Right lobe of liver (tissue), 4 donors: ENCODE data around the gene CYP2J2.
"Not testable (repeated sequence)": the region's sequence is repeated elsewhere in the genome, so short reads cannot be mapped to it uniquely, and the experiment has no call there.

ENCODE experiments used
- POLR2A ChIP-seq: fragments of 450-650 bp; IDR thresholded peaks from one replicate; pipeline ENCODE4 v1.6.1; 2017; ENCODE audit warnings: antibody characterized with exemption, mild to moderate bottlenecking
- TF ChIP-seq, protein P1 (sequence below), 4 donors: fragments of 200-600 bp in 3 of 4; fragments of 450-650 bp in 1 of 4; IDR thresholded peaks; one replicate each; pipeline versions ENCODE4 v1.5.1 to v1.8.0; 2016 to 2022; ENCODE audit warnings: antibody characterized with exemption in 4 of 4, mild to moderate bottlenecking in 2 of 4
- donor health status: DM: no; HTN: no; CAD: no.
- donor health status: DM: no; HTN: no; CAD: no.
- donor health status: DM: no; HTN: yes; CAD: no.

DNA sequence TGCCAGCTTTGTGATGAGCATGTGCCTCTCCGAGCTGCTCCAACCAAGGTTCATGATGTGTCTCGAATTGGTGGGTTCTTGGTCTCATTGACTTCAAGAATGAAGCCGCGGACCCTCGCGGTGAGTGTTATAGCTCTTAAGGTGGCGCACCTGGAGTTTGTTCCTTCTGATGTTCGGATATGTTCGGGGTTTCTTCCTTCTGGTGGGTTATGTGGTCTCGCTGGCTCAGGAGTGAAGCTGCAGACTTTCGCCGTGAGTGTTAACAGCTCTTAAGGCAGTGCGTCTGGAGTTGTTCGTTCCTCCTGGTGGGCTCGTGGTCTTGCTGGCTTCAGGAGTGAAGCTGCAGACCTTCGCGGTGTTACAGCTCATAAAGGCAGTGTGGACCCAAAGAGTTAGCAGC lies 42.2 kb upstream of the CYP2J2 start:
- TF ChIP-seq, protein P1, sequence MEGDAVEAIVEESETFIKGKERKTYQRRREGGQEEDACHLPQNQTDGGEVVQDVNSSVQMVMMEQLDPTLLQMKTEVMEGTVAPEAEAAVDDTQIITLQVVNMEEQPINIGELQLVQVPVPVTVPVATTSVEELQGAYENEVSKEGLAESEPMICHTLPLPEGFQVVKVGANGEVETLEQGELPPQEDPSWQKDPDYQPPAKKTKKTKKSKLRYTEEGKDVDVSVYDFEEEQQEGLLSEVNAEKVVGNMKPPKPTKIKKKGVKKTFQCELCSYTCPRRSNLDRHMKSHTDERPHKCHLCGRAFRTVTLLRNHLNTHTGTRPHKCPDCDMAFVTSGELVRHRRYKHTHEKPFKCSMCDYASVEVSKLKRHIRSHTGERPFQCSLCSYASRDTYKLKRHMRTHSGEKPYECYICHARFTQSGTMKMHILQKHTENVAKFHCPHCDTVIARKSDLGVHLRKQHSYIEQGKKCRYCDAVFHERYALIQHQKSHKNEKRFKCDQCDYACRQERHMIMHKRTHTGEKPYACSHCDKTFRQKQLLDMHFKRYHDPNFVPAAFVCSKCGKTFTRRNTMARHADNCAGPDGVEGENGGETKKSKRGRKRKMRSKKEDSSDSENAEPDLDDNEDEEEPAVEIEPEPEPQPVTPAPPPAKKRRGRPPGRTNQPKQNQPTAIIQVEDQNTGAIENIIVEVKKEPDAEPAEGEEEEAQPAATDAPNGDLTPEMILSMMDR (IDR thresholded peaks at IDR 0.05), result not testable (repeated sequence)
- not testable (repeated sequence) for TF ChIP-seq POLR2A
